ENCODE results near the gene BEST2. TPM values are rescaled to one million over a fixed set of nuclear protein-coding genes. Genes with fewer than 3 reads are reported as not detected.

BEST2 gene
- total RNA-seq, 4 donors from 2014 or later = 0.14 to 0.29 TPM; not detected in 2

GRCh38 chr19:12752056-12752781 is 628 bp downstream of the BEST2 start:
- H3K27ac ChIP-seq = no peak overlapping the region
- intact Hi-C loops (cut with DNase I; ENCODE audit: low total_unique reads) = no loop called here
- H3K4me3 ChIP-seq = no peak overlapping the region
- no peaks in the 10 kb centered on the region for H3K27me3 ChIP-seq
- no peak for DNase-seq
- H3K36me3 ChIP-seq = no peaks in the 10 kb centered on the region
- H3K4me1 ChIP-seq = peaks cover 0 to 2% of the 10 kb centered on the region in 2 donors
- TF ChIP-seq, protein P1, sequence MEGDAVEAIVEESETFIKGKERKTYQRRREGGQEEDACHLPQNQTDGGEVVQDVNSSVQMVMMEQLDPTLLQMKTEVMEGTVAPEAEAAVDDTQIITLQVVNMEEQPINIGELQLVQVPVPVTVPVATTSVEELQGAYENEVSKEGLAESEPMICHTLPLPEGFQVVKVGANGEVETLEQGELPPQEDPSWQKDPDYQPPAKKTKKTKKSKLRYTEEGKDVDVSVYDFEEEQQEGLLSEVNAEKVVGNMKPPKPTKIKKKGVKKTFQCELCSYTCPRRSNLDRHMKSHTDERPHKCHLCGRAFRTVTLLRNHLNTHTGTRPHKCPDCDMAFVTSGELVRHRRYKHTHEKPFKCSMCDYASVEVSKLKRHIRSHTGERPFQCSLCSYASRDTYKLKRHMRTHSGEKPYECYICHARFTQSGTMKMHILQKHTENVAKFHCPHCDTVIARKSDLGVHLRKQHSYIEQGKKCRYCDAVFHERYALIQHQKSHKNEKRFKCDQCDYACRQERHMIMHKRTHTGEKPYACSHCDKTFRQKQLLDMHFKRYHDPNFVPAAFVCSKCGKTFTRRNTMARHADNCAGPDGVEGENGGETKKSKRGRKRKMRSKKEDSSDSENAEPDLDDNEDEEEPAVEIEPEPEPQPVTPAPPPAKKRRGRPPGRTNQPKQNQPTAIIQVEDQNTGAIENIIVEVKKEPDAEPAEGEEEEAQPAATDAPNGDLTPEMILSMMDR (IDR thresholded peaks at IDR 0.05) = no peak
- no peak for TF ChIP-seq POLR2A (IDR thresholded peaks at IDR 0.05)
- H3K9me3 ChIP-seq = peaks cover 0 to 9% of the 10 kb centered on the region in 2 donors

DNA sequence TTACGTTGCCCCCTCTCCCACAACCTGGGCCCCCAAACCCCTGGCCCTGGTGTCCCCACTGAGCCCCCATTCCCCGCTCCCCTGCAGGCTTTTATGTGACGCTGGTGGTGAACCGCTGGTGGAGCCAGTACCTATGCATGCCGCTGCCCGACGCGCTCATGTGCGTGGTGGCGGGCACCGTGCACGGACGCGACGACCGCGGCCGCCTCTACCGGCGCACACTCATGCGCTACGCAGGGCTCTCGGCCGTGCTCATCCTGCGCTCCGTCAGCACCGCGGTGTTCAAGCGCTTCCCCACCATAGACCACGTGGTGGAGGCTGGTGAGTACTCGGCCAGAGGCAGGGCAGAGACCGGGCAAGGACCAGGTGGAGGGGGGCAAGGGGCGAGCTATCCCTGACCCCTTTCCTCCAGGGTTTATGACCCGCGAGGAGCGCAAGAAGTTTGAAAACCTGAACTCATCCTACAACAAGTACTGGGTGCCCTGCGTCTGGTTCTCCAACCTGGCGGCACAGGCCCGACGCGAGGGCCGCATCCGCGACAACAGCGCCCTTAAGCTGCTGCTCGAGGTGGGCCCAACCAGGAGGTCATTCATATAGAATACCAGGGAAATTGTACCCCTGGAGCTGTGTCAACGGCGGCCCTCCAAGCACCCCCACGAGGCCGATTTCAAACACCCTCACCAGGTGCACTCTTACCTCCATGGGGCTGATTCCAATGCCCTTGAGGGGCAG is 3.0 kb downstream of the BEST2 start:
- Histone ChIP-seq H3K36me3 (no peaks in the 10 kb centered on the region), H3K27ac (no peak overlapping the region), H3K4me1 (peaks cover 0 to 6% of the 10 kb centered on the region in 2 donors), H3K4me3 (no peak overlapping the region), H3K27me3 (no peaks in the 10 kb centered on the region), H3K9me3 (no peaks in the 10 kb centered on the region)
- DNase-seq = no peak
- TF ChIP-seq, protein P1 (IDR thresholded peaks at IDR 0.05) = no peak
- no peak for TF ChIP-seq POLR2A (IDR thresholded peaks at IDR 0.05)
- intact Hi-C loops (cut with DNase I; ENCODE audit: low total_unique reads) = no loop called here

GRCh38 chr19:12756150-12756883 is 4.7 kb downstream of the BEST2 start:
- intact Hi-C loops (cut with DNase I; ENCODE audit: low total_unique reads) = no loop called here
- no peak for TF ChIP-seq POLR2A (IDR thresholded peaks at IDR 0.05)
- TF ChIP-seq, protein P1 (IDR thresholded peaks at IDR 0.05) = no peak

GRCh38 chr19:12757544-12758274 is 6.1 kb downstream of the BEST2 start:
- peak overlapping the region; percentile 9 to 28 for H3K4me3 ChIP-seq
- no peak overlapping the region for H3K27ac ChIP-seq
- intact Hi-C loops (cut with DNase I; ENCODE audit: low total_unique reads) = no loop called here
- TF ChIP-seq, protein P1 (IDR thresholded peaks at IDR 0.05) = peak; percentile 55 to 83 (median 80)
- no peak for TF ChIP-seq POLR2A (IDR thresholded peaks at IDR 0.05)
- no peaks in the 10 kb centered on the region for H3K36me3 ChIP-seq
- DNase-seq = peak; percentile 49 to 73
- H3K4me1 ChIP-seq = peaks cover 0 to 6% of the 10 kb centered on the region in 2 donors
- H3K9me3 ChIP-seq = no peaks in the 10 kb centered on the region
- no peaks in the 10 kb centered on the region for H3K27me3 ChIP-seq

More at GRCh38 chr19:12756150-12756883, 4.7 kb downstream of the BEST2 start:
- Histone ChIP-seq H3K4me3 (no peak overlapping the region), H3K27ac (no peak overlapping the region), H3K36me3 (no peaks in the 10 kb centered on the region), H3K27me3 (no peaks in the 10 kb centered on the region), H3K9me3 (no peaks in the 10 kb centered on the region), H3K4me1 (peaks cover 0 to 6% of the 10 kb centered on the region in 2 donors)
- DNase-seq = no peak
